H9 (cell line): Measurements from ENCODE around the gene FAM163B. TPM values are rescaled to one million over a fixed set of nuclear protein-coding genes. Genes with fewer than 3 reads are reported as not detected.
A peak's percentile ranks its signal among the peaks of the same experiment; 100 is the strongest.

Experiments
- DNase-seq: peaks from one replicate; pipeline ENCODE4 v3.0.0-alpha.2; 2017
- H2AFZ ChIP-seq: one replicate; pipeline ENCODE4 v1.6.1; 2013; ENCODE audit warnings: mild to moderate bottlenecking, low read length, control low read depth, moderate library complexity
- H2AK5ac ChIP-seq: 2 replicates; pipeline ENCODE4 v1.6.1; 2013; ENCODE audit warnings: low read length, control low read depth, mixed read lengths; ENCODE audit not compliant: insufficient read length
- H2BK120ac ChIP-seq: one replicate; pipeline ENCODE4 v1.6.1; 2013; ENCODE audit warnings: low read depth, mild to moderate bottlenecking, low read length, control low read depth, inconsistent platforms; ENCODE audit not compliant: poor library complexity, severe bottlenecking
- H2BK12ac ChIP-seq: 2 replicates; pipeline ENCODE4 v1.6.1; 2013; ENCODE audit warnings: low read length, control low read depth, mixed read lengths, low read depth; ENCODE audit not compliant: insufficient read length
- H2BK15ac ChIP-seq: 2 replicates; pipeline ENCODE4 v1.6.1; 2013; ENCODE audit warnings: low read depth, low read length, control low read depth
- H2BK20ac ChIP-seq: one replicate; pipeline ENCODE4 v1.6.1; 2013; ENCODE audit warnings: low read depth, mild to moderate bottlenecking, low read length, control low read depth, inconsistent platforms; ENCODE audit not compliant: poor library complexity, severe bottlenecking
- H2BK5ac ChIP-seq: 2 replicates; pipeline ENCODE4 v1.6.1; 2013; ENCODE audit warnings: low read length, control low read depth, mixed read lengths; ENCODE audit not compliant: insufficient read length
- H3K14ac ChIP-seq: 2 replicates; pipeline ENCODE4 v1.6.1; 2013; ENCODE audit warnings: low read length, control low read depth; ENCODE audit not compliant: insufficient read depth
- H3K18ac ChIP-seq: 2 replicates; pipeline ENCODE4 v1.6.1; 2013; ENCODE audit warnings: low read depth, mild to moderate bottlenecking, mixed read lengths, low read length, control low read depth; ENCODE audit not compliant: insufficient read length
- H3K23ac ChIP-seq: 2 replicates; pipeline ENCODE4 v1.6.1; 2013; ENCODE audit warnings: low read length, control low read depth, mixed read lengths, low read depth; ENCODE audit not compliant: insufficient read length
- H3K23me2 ChIP-seq: 2 replicates; pipeline ENCODE4 v1.6.1; 2013; ENCODE audit warnings: low read depth, mild to moderate bottlenecking, mixed read lengths, low read length, control low read depth; ENCODE audit not compliant: insufficient read length, poor library complexity, severe bottlenecking
- H3K27ac ChIP-seq: 2 replicates; pipeline ENCODE4 v1.5.1; 2013; ENCODE audit warnings: low read length, control low read depth, mixed read lengths, low read depth; ENCODE audit not compliant: insufficient read length
- H3K27me3 ChIP-seq: 2 replicates; pipeline ENCODE4 v1.6.1; 2013; ENCODE audit warnings: low read length, control low read depth, inconsistent platforms; ENCODE audit not compliant: insufficient read depth
- H3K4ac ChIP-seq: 2 replicates; pipeline ENCODE4 v1.6.1; 2013; ENCODE audit warnings: low read depth, mild to moderate bottlenecking, control low read depth, inconsistent platforms, low read length, moderate library complexity
- H3K4me1 ChIP-seq: 2 replicates; pipeline ENCODE4 v1.6.1; 2013; ENCODE audit warnings: low read length, control low read depth, inconsistent platforms; ENCODE audit not compliant: insufficient read depth
- H3K4me2 ChIP-seq: 2 replicates; pipeline ENCODE4 v1.6.1; 2013; ENCODE audit warnings: low read length, control low read depth, mixed read lengths; ENCODE audit not compliant: insufficient read length, insufficient read depth
- H3K56ac ChIP-seq: 2 replicates; pipeline ENCODE4 v1.6.1; 2013; ENCODE audit warnings: low read depth, mild to moderate bottlenecking, mixed read lengths, low read length, control low read depth; ENCODE audit not compliant: insufficient read length
- H3K79me1 ChIP-seq: 2 replicates; pipeline ENCODE4 v1.6.1; 2013; ENCODE audit warnings: low read depth, mild to moderate bottlenecking, moderate library complexity, low read length, control low read depth, inconsistent platforms; ENCODE audit not compliant: insufficient read depth, poor library complexity, severe bottlenecking
- H3K79me2 ChIP-seq: 2 replicates; pipeline ENCODE4 v1.6.1; 2013; ENCODE audit warnings: low read length, control low read depth, inconsistent platforms; ENCODE audit not compliant: insufficient read depth
- H3K9ac ChIP-seq: 2 replicates; pipeline ENCODE4 v1.6.1; 2013; ENCODE audit warnings: low read length, control low read depth, mixed read lengths; ENCODE audit not compliant: insufficient read length; ENCODE audit errors: extremely low read depth
- H3K9me3 ChIP-seq: one replicate; pipeline ENCODE4 v1.6.1; 2013; ENCODE audit warnings: low read depth, low read length, inconsistent platforms; ENCODE audit not compliant: control insufficient read depth
- H3T11ph ChIP-seq: one replicate; pipeline ENCODE4 v1.6.1; 2013; ENCODE audit warnings: mild to moderate bottlenecking, low read length, control low read depth, inconsistent platforms
- H4K20me1 ChIP-seq: one replicate; pipeline ENCODE4 v1.6.1; 2013; ENCODE audit not compliant: control insufficient read depth, insufficient read length, insufficient read depth
- H4K5ac ChIP-seq: 2 replicates; pipeline ENCODE4 v1.6.1; 2013; ENCODE audit warnings: low read depth, mild to moderate bottlenecking, mixed read lengths, low read length, control low read depth; ENCODE audit not compliant: insufficient read length
- H4K8ac ChIP-seq: replicated peaks from 2 replicates; pipeline ENCODE4 v1.6.1; 2013; ENCODE audit warnings: low read length, control low read depth, mixed read lengths, low read depth; ENCODE audit not compliant: insufficient read length
- H4K91ac ChIP-seq: 2 replicates; pipeline ENCODE4 v1.6.1; 2013; ENCODE audit warnings: low read depth, mild to moderate bottlenecking, moderate library complexity, mixed read lengths, low read length, control low read depth; ENCODE audit not compliant: insufficient read length
- H3K27ac Mint-ChIP-seq, 3 experiments: 2 replicates in 2 of 3; 3 replicates in 1 of 3; pipeline ENCODE4 v1.8.0; 2020 to 2021; ENCODE audit warnings: mixed read lengths in 3 of 3, mild to moderate bottlenecking in 1 of 3, moderate library complexity in 1 of 3
- H3K27me3 Mint-ChIP-seq: 2 replicates; pipeline ENCODE4 v1.8.0; 2021; ENCODE audit warnings: low read depth, mild to moderate bottlenecking, moderate library complexity, mixed read lengths
- H3K36me3 Mint-ChIP-seq, 3 experiments: 2 replicates in 2 of 3; 3 replicates in 1 of 3; pipeline ENCODE4 v1.8.0; 2020 to 2021; ENCODE audit warnings: low read depth in 3 of 3, mixed read lengths in 3 of 3; ENCODE audit not compliant: insufficient read depth in 1 of 3
- H3K4me1 Mint-ChIP-seq, 2 experiments: 2 replicates each; pipeline ENCODE4 v1.8.0; 2020; ENCODE audit warnings: mixed read lengths in 2 of 2
- H3K4me3 Mint-ChIP-seq, 2 experiments: 2 replicates in 1 of 2; 3 replicates in 1 of 2; pipeline ENCODE4 v1.8.0; 2020 to 2021; ENCODE audit warnings: mild to moderate bottlenecking in 2 of 2, mixed read lengths in 2 of 2, moderate library complexity in 1 of 2
- H3K9me3 Mint-ChIP-seq, 2 experiments: 2 replicates in 1 of 2; 3 replicates in 1 of 2; pipeline ENCODE4 v1.8.0; 2020; ENCODE audit warnings: mild to moderate bottlenecking in 2 of 2, mixed read lengths in 2 of 2, moderate library complexity in 1 of 2
- WGBS: extraction: QIAGEN DNeasy Blood & Tissue Kit; methylation state at CpG from one replicate; pipeline ENCODE4 v1.1.7; 2013; ENCODE audit warnings: missing lambda C conversion rate, low lambda C conversion rate, mixed read lengths; ENCODE audit not compliant: insufficient read length; ENCODE audit errors: extremely low coverage; 5-methylcytosine and 5-hydroxymethylcytosine counted together
- total RNA-seq: library from RNA; stranded (reverse); gene quantifications from 2 replicates; pipeline ENCODE4 v1.2.1, GENCODE V29; 2021
- TF ChIP-seq, protein P1 (sequence below): fragments of 200-600 bp; sonication (generic); conservative IDR thresholded peaks from 3 replicates; pipeline ENCODE4 v1.8.0; 2021; ENCODE audit warnings: antibody characterized with exemption, mild to moderate bottlenecking

The FAM163B gene
- total RNA-seq, 1 experiment from 2014 or later: 0.39 TPM

DNA sequence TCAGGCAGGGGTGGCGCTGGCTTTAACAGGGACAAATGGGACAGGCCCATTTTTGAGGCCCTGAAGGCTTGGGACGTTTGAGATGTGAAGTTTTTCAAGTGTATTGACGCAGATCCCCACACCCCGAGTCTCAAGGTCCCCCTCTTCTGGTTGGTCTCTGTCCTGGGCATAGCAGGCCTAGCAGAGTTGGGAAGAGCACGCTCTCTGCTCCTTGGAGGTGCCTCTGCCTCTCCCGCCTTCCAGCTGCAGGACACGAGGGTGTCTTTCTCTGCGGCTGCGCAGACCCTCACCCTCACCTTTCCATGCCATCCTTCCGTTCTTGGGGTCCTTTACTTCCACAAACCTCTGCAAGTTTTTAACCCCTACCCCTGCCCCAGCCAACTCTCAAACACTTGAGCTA, 56.1 kb downstream of the FAM163B start:
- peaks cover 3% of the 10 kb centered on the region for H3K27me3 Mint-ChIP-seq
- peak overlapping the region in 1 of 2 experiments; percentile 1; a peak in 1 of 5 replicates for H3K4me3 Mint-ChIP-seq
- no peak for DNase-seq
- H2BK12ac ChIP-seq: no peak overlapping the region
- no peak overlapping the region for H3K4ac ChIP-seq
- no peak overlapping the region for H3K27ac Mint-ChIP-seq
- H3K18ac ChIP-seq: no peak overlapping the region
- TF ChIP-seq, protein P1, sequence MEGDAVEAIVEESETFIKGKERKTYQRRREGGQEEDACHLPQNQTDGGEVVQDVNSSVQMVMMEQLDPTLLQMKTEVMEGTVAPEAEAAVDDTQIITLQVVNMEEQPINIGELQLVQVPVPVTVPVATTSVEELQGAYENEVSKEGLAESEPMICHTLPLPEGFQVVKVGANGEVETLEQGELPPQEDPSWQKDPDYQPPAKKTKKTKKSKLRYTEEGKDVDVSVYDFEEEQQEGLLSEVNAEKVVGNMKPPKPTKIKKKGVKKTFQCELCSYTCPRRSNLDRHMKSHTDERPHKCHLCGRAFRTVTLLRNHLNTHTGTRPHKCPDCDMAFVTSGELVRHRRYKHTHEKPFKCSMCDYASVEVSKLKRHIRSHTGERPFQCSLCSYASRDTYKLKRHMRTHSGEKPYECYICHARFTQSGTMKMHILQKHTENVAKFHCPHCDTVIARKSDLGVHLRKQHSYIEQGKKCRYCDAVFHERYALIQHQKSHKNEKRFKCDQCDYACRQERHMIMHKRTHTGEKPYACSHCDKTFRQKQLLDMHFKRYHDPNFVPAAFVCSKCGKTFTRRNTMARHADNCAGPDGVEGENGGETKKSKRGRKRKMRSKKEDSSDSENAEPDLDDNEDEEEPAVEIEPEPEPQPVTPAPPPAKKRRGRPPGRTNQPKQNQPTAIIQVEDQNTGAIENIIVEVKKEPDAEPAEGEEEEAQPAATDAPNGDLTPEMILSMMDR: no peak
- no peak overlapping the region for H3K23ac ChIP-seq
- H3K9me3 ChIP-seq: no peaks in the 10 kb centered on the region
- no peak overlapping the region for H3K27ac ChIP-seq
- H2BK20ac ChIP-seq: no peak overlapping the region
- no peak overlapping the region for H4K91ac ChIP-seq
- no peaks in the 10 kb centered on the region for H3K27me3 ChIP-seq
- peaks cover 14 to 16% of the 10 kb centered on the region in 2 experiments for H3K4me1 Mint-ChIP-seq
- H4K5ac ChIP-seq: no peak overlapping the region
- H3K9ac ChIP-seq: no peak overlapping the region
- no peak overlapping the region for H2AK5ac ChIP-seq
- no peak overlapping the region for H3K4me2 ChIP-seq
- H2BK15ac ChIP-seq: no peak overlapping the region
- H3K14ac ChIP-seq: no peak overlapping the region
- no peak overlapping the region for H4K8ac ChIP-seq
- no peak overlapping the region for H2BK5ac ChIP-seq
- WGBS: no CpG with 5 or more reads among the region's 10 CpGs
- H3K79me2 ChIP-seq: no peaks in the 10 kb centered on the region
- H4K20me1 ChIP-seq: no peaks in the 10 kb centered on the region
- H2BK120ac ChIP-seq: no peak overlapping the region
- H3K9me3 Mint-ChIP-seq: no peaks in the 10 kb centered on the region; a peak in 1 of 5 replicates
- no peaks in the 10 kb centered on the region for H3K36me3 Mint-ChIP-seq
- H3T11ph ChIP-seq: no peak overlapping the region
- no peak overlapping the region for H2AFZ ChIP-seq
- H3K56ac ChIP-seq: no peak overlapping the region
- no peaks in the 10 kb centered on the region for H3K4me1 ChIP-seq
- no peaks in the 10 kb centered on the region for H3K79me1 ChIP-seq
- H3K23me2 ChIP-seq: no peaks in the 10 kb centered on the region
